Measurements from ENCODE around the gene LRRC61. TPM values are rescaled to one million over a fixed set of nuclear protein-coding genes. Genes with fewer than 3 reads are reported as not detected.

Gene LRRC61
- total RNA-seq, 2 donors from 2014 or later, result 25.8 to 34.4 TPM

- H3K9me3 ChIP-seq, result no peaks in the 10 kb centered on the region
- WGBS, result 11% methylated on average over 16 of the region's 16 CpGs
- H3K4me1 ChIP-seq (replicated peaks), result no peaks in the 10 kb centered on the region
- peak overlapping the region; percentile 74 to 84 for H3K4me3 ChIP-seq
- no peaks in the 10 kb centered on the region for H3K36me3 ChIP-seq
- no peaks in the 10 kb centered on the region for H3K27me3 ChIP-seq (replicated peaks; ENCODE audit: insufficient read depth)
- DNase-seq (ENCODE audit: low spot score), result no peak
- intact Hi-C loops (cut with DNase I), result no loop called here
- TF ChIP-seq CTCF (IDR thresholded peaks at IDR 0.05) (no peak), POLR2AphosphoS5 (IDR thresholded peaks at IDR 0.05) (no peak), POLR2A (IDR thresholded peaks at IDR 0.05) (no peak)
- peak overlapping the region; percentile 89 to 94 for H3K27ac ChIP-seq
Observed at GRCh38 chr7:150323682-150324372, 672 bp downstream of the LRRC61 start.

GRCh38 chr7:150324373-150324961 lies 1.3 kb downstream of the LRRC61 start:
- no peak for TF ChIP-seq CTCF (IDR thresholded peaks at IDR 0.05)
- TF ChIP-seq POLR2A (IDR thresholded peaks at IDR 0.05), result no peak
- TF ChIP-seq POLR2AphosphoS5 (IDR thresholded peaks at IDR 0.05), result no peak
- intact Hi-C loops (cut with DNase I), result no loop called here
- DNase-seq (ENCODE audit: low spot score), result no peak
- H3K36me3 ChIP-seq, result no peaks in the 10 kb centered on the region
- no peaks in the 10 kb centered on the region for H3K27me3 ChIP-seq (replicated peaks; ENCODE audit: insufficient read depth)
- WGBS, result 45% methylated on average over 12 of the region's 12 CpGs
- no peaks in the 10 kb centered on the region for H3K9me3 ChIP-seq
- peak overlapping the region in 1 of 2 donors; percentile 84 for H3K4me3 ChIP-seq
- no peaks in the 10 kb centered on the region for H3K4me1 ChIP-seq (replicated peaks)
- H3K27ac ChIP-seq, result peak overlapping the region; percentile 89 to 94

- intact Hi-C loops (cut with DNase I), result no loop called here
- H3K4me3 ChIP-seq, result no peak overlapping the region
Observed at GRCh38 chr7:150325110-150325611, 2.0 kb downstream of the LRRC61 start.

GRCh38 chr7:150325901-150326300 lies 2.7 kb downstream of the LRRC61 start:
- no peaks in the 10 kb centered on the region for H3K4me1 ChIP-seq (replicated peaks)
- TF ChIP-seq POLR2AphosphoS5 (IDR thresholded peaks at IDR 0.05) (no peak), POLR2A (IDR thresholded peaks at IDR 0.05) (no peak)
- H3K27ac ChIP-seq, result no peak overlapping the region
- H3K36me3 ChIP-seq, result no peaks in the 10 kb centered on the region
- intact Hi-C loops (cut with DNase I), result no loop called here
- no peaks in the 10 kb centered on the region for H3K27me3 ChIP-seq (replicated peaks; ENCODE audit: insufficient read depth)
- H3K4me3 ChIP-seq, result no peak overlapping the region
- no peaks in the 10 kb centered on the region for H3K9me3 ChIP-seq
- no peak for DNase-seq (ENCODE audit: low spot score)
- WGBS, result 82% methylated on average over 6 of the region's 6 CpGs

More at GRCh38 chr7:150325110-150325611, 2.0 kb downstream of the LRRC61 start:
- Histone ChIP-seq H3K27me3 (replicated peaks; ENCODE audit: insufficient read depth) (no peaks in the 10 kb centered on the region), H3K36me3 (no peaks in the 10 kb centered on the region), H3K9me3 (no peaks in the 10 kb centered on the region), H3K4me1 (replicated peaks) (no peaks in the 10 kb centered on the region), H3K27ac (no peak overlapping the region)
- WGBS, result 96% methylated on average over 10 of the region's 10 CpGs
- DNase-seq (ENCODE audit: low spot score), result no peak
- no peak for TF ChIP-seq CTCF (IDR thresholded peaks at IDR 0.05)
- no peak for TF ChIP-seq POLR2A (IDR thresholded peaks at IDR 0.05)
- TF ChIP-seq POLR2AphosphoS5 (IDR thresholded peaks at IDR 0.05), result no peak

- DNase-seq (ENCODE audit: low spot score), result no peak
- no peaks in the 10 kb centered on the region for H3K27me3 ChIP-seq (replicated peaks; ENCODE audit: insufficient read depth)
- intact Hi-C loops (cut with DNase I), result no loop called here
- no peak overlapping the region for H3K27ac ChIP-seq
- no peaks in the 10 kb centered on the region for H3K36me3 ChIP-seq
- no peaks in the 10 kb centered on the region for H3K9me3 ChIP-seq
- 92% methylated on average over 4 of the region's 4 CpGs for WGBS
- no peaks in the 10 kb centered on the region for H3K4me1 ChIP-seq (replicated peaks)
- no peak overlapping the region for H3K4me3 ChIP-seq
- TF ChIP-seq CTCF (IDR thresholded peaks at IDR 0.05), result no peak
- no peak for TF ChIP-seq POLR2AphosphoS5 (IDR thresholded peaks at IDR 0.05)
- TF ChIP-seq POLR2A (IDR thresholded peaks at IDR 0.05), result no peak
Observed at GRCh38 chr7:150326657-150327268, 3.6 kb downstream of the LRRC61 start.

Data from prostate gland (tissue), 2 donors.